ENCODE measurements around the gene CD44.

CD44 gene

GRCh38 chr11:35131094-35131493, 7.9 kb upstream of the CD44 start:
- no peak overlapping the region for H3K27ac ChIP-seq (ENCODE audit: low read length)
- H3K36me3 ChIP-seq (ENCODE audit: insufficient read depth, low read length): no peaks in the 10 kb centered on the region
- H4K20me1 ChIP-seq (ENCODE audit: insufficient read depth, low read length): no peaks in the 10 kb centered on the region
- H3K9ac ChIP-seq (ENCODE audit: low read depth, low read length): no peak overlapping the region
- no peak for TF ChIP-seq EZH2 (IDR thresholded peaks at IDR 0.05; ENCODE audit: borderline replicate concordance, low read depth, low read length, severe bottlenecking)
- TF ChIP-seq, protein P1, sequence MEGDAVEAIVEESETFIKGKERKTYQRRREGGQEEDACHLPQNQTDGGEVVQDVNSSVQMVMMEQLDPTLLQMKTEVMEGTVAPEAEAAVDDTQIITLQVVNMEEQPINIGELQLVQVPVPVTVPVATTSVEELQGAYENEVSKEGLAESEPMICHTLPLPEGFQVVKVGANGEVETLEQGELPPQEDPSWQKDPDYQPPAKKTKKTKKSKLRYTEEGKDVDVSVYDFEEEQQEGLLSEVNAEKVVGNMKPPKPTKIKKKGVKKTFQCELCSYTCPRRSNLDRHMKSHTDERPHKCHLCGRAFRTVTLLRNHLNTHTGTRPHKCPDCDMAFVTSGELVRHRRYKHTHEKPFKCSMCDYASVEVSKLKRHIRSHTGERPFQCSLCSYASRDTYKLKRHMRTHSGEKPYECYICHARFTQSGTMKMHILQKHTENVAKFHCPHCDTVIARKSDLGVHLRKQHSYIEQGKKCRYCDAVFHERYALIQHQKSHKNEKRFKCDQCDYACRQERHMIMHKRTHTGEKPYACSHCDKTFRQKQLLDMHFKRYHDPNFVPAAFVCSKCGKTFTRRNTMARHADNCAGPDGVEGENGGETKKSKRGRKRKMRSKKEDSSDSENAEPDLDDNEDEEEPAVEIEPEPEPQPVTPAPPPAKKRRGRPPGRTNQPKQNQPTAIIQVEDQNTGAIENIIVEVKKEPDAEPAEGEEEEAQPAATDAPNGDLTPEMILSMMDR (IDR thresholded peaks at IDR 0.05; ENCODE audit: borderline replicate concordance, extremely low read depth, low read length, poor library complexity, severe bottlenecking): no peak
- no peak overlapping the region for H3K4me2 ChIP-seq (ENCODE audit: insufficient read depth, low read length)
- no peaks in the 10 kb centered on the region for H3K9me3 ChIP-seq (ENCODE audit: insufficient read depth, low read length, severe bottlenecking)
- no peak overlapping the region for H3K4me3 ChIP-seq (ENCODE audit: low read depth in 1 of 2, low read length in 2 of 2)
- no peak overlapping the region for H2AFZ ChIP-seq (ENCODE audit: low read depth, low read length)
- peaks cover 10% of the 10 kb centered on the region for H3K4me1 ChIP-seq (ENCODE audit: insufficient read depth, low read length)
- no peaks in the 10 kb centered on the region for H3K27me3 ChIP-seq (ENCODE audit: insufficient read depth, low read length, poor library complexity)
- DNase-seq (no peak), ATAC-seq (ENCODE audit: insufficient read depth, low read depth) (no peak)
- H3K79me2 ChIP-seq (ENCODE audit: insufficient read depth, low read length): no peaks in the 10 kb centered on the region

DNA sequence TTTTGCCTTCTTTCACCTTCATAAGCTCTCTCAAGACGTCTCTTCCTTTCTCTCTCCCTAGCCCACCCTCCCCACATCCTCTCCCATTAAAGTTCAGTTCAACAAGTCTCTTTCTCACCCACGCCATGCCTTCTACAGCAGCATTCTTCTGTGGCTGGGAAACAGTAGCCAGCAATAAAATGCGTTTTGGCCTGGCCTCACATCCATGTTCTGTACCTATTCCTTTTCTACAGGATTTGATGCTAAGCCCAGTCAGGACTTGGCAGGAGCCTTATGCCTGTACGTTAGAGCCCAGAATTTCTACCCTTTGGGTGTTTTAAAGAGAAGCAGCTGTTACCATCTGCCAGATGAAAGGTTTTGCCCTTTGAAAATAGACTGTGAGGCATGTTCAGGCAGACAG, 7.1 kb upstream of the CD44 start:
- H3K9ac ChIP-seq (ENCODE audit: low read depth, low read length): no peak overlapping the region
- no peak overlapping the region for H3K4me2 ChIP-seq (ENCODE audit: insufficient read depth, low read length)
- no peaks in the 10 kb centered on the region for H3K9me3 ChIP-seq (ENCODE audit: insufficient read depth, low read length, severe bottlenecking)
- no peak overlapping the region for H2AFZ ChIP-seq (ENCODE audit: low read depth, low read length)
- no peak overlapping the region for H3K27ac ChIP-seq (ENCODE audit: low read length)
- TF ChIP-seq, protein P1 (IDR thresholded peaks at IDR 0.05; ENCODE audit: borderline replicate concordance, extremely low read depth, low read length, poor library complexity, severe bottlenecking): no peak
- TF ChIP-seq EZH2 (IDR thresholded peaks at IDR 0.05; ENCODE audit: borderline replicate concordance, low read depth, low read length, severe bottlenecking): no peak
- H3K4me1 ChIP-seq (ENCODE audit: insufficient read depth, low read length): peaks cover 10% of the 10 kb centered on the region
- H4K20me1 ChIP-seq (ENCODE audit: insufficient read depth, low read length): no peaks in the 10 kb centered on the region
- DNase-seq (no peak), ATAC-seq (ENCODE audit: insufficient read depth, low read depth) (peak; percentile 79)
- H3K4me3 ChIP-seq (ENCODE audit: low read depth in 1 of 2, low read length in 2 of 2): no peak overlapping the region
- no peaks in the 10 kb centered on the region for H3K36me3 ChIP-seq (ENCODE audit: insufficient read depth, low read length)
- no peaks in the 10 kb centered on the region for H3K79me2 ChIP-seq (ENCODE audit: insufficient read depth, low read length)
- H3K27me3 ChIP-seq (ENCODE audit: insufficient read depth, low read length, poor library complexity): no peaks in the 10 kb centered on the region

- Histone ChIP-seq H3K4me2 (ENCODE audit: insufficient read depth, low read length) (no peak overlapping the region), H3K4me3 (ENCODE audit: low read depth in 1 of 2, low read length in 2 of 2) (no peak overlapping the region), H3K27me3 (ENCODE audit: insufficient read depth, low read length, poor library complexity) (no peaks in the 10 kb centered on the region), H3K79me2 (ENCODE audit: insufficient read depth, low read length) (peaks cover 2% of the 10 kb centered on the region; the same call in 1 of the 2 replicates), H4K20me1 (ENCODE audit: insufficient read depth, low read length) (no peaks in the 10 kb centered on the region), H3K9ac (ENCODE audit: low read depth, low read length) (no peak overlapping the region), H3K36me3 (ENCODE audit: insufficient read depth, low read length) (no peaks in the 10 kb centered on the region), H3K4me1 (ENCODE audit: insufficient read depth, low read length) (peaks cover 25% of the 10 kb centered on the region), H3K9me3 (ENCODE audit: insufficient read depth, low read length, severe bottlenecking) (no peaks in the 10 kb centered on the region), H3K27ac (ENCODE audit: low read length) (no peak overlapping the region), H2AFZ (ENCODE audit: low read depth, low read length) (no peak overlapping the region)
- ATAC-seq (ENCODE audit: insufficient read depth, low read depth) (no peak), DNase-seq (no peak)
- TF ChIP-seq EZH2 (IDR thresholded peaks at IDR 0.05; ENCODE audit: borderline replicate concordance, low read depth, low read length, severe bottlenecking): no peak
- TF ChIP-seq, protein P1 (IDR thresholded peaks at IDR 0.05; ENCODE audit: borderline replicate concordance, extremely low read depth, low read length, poor library complexity, severe bottlenecking): no peak
Measured at GRCh38 chr11:35133656-35134055, 5.3 kb upstream of the CD44 start.

Data from DND-41 (cell line).